Measurements from ENCODE around the gene GARNL3. TPM values are rescaled to one million over a fixed set of nuclear protein-coding genes. Genes with fewer than 3 reads are reported as not detected.

Gene GARNL3
- total and polyA plus RNA-seq, 11 donors: 7.1 to 60.4 (median 20.3) TPM

- no peak for ATAC-seq
- no peak for DNase-seq
- TF ChIP-seq POLR2A (IDR thresholded peaks at IDR 0.05) (no peak), CTCF (IDR thresholded peaks at IDR 0.05) (no peak)
Observed at GRCh38 chr9:127233989-127234388, 30.6 kb upstream of the GARNL3 start.

GRCh38 chr9:127237801-127238200, 26.8 kb upstream of the GARNL3 start:
- H3K27ac ChIP-seq: peak overlapping the region in 1 of 12 donors; percentile 42
- no peak overlapping the region for H3K4me3 ChIP-seq
- H3K9me3 ChIP-seq: no peaks in the 10 kb centered on the region
- intact Hi-C loops (cut with DNase I): no loop called here
- WGBS, 4 donors: 58 to 92% (median 72%) methylated on average over 2 to 4 of the region's 4 CpGs
- peak in 3 of 4 donors; percentile 49 to 63 (median 50) for ATAC-seq
- no peaks in the 10 kb centered on the region for H3K27me3 ChIP-seq
- H3K36me3 ChIP-seq: peaks cover 0 to 6% (median 0%) of the 10 kb centered on the region in 9 donors
- TF ChIP-seq CTCF (IDR thresholded peaks at IDR 0.05): no peak
- no peak for TF ChIP-seq POLR2A (IDR thresholded peaks at IDR 0.05)
- H3K4me1 ChIP-seq: peaks cover 0 to 32% (median 5%) of the 10 kb centered on the region in 12 donors
- no peak for DNase-seq

More at GRCh38 chr9:127233989-127234388, 30.6 kb upstream of the GARNL3 start:
- Histone ChIP-seq H3K27me3 (no peaks in the 10 kb centered on the region), H3K9me3 (no peaks in the 10 kb centered on the region), H3K4me3 (no peak overlapping the region), H3K4me1 (peaks cover 0 to 30% (median 5%) of the 10 kb centered on the region in 12 donors), H3K27ac (peak overlapping the region in 6 of 12 donors; percentile 3 to 49 (median 16)), H3K36me3 (peaks cover 0 to 6% (median 0%) of the 10 kb centered on the region in 9 donors)
- 67 to 83% (median 74%) methylated on average over 1 of the region's 1 CpG for WGBS, 4 donors
- intact Hi-C loops (cut with DNase I): no loop called here

GRCh38 chr9:127241354-127241753, 23.2 kb upstream of the GARNL3 start:
- H3K4me1 ChIP-seq: peaks cover 0 to 29% (median 7%) of the 10 kb centered on the region in 12 donors
- no peaks in the 10 kb centered on the region for H3K27me3 ChIP-seq
- H3K27ac ChIP-seq: no peak overlapping the region
- ATAC-seq: no peak
- no peak for TF ChIP-seq POLR2A (IDR thresholded peaks at IDR 0.05)
- no peak for TF ChIP-seq CTCF (IDR thresholded peaks at IDR 0.05)
- intact Hi-C loops (cut with DNase I): no loop called here
- peaks cover 0 to 6% (median 0%) of the 10 kb centered on the region in 9 donors for H3K36me3 ChIP-seq
- H3K9me3 ChIP-seq: no peaks in the 10 kb centered on the region
- H3K4me3 ChIP-seq: no peak overlapping the region
- WGBS, 4 donors: 78 to 86% (median 83%) methylated on average over 2 of the region's 2 CpGs
- no peak for DNase-seq

- peak; percentile 100 for ATAC-seq
- 7 to 20% (median 9%) methylated on average over 27 to 53 of the region's 53 CpGs for WGBS, 4 donors
- intact Hi-C loops (cut with DNase I): loop anchor here in 1 of 10 donors (5.0 kb wide), 1 partner anchor 72 kb away; no protein-coding TSS in a partner anchor
Observed at GRCh38 chr9:127244609-127245601, 19.7 kb upstream of the GARNL3 start.

More at GRCh38 chr9:127244609-127245601, 19.7 kb upstream of the GARNL3 start:
- peak; percentile 98 to 99 (median 98) for DNase-seq
- Histone ChIP-seq H3K27ac (peak overlapping the region in 10 of 12 donors; percentile 52 to 88 (median 80)), H3K27me3 (no peaks in the 10 kb centered on the region), H3K36me3 (no peaks in the 10 kb centered on the region), H3K4me1 (peaks cover 0 to 15% (median 7%) of the 10 kb centered on the region in 12 donors), H3K9me3 (no peaks in the 10 kb centered on the region), H3K4me3 (peak overlapping the region; percentile 42 to 72 (median 63))
- TF ChIP-seq POLR2A (IDR thresholded peaks at IDR 0.05) (peak in 1 of 2 donors; percentile 79), CTCF (IDR thresholded peaks at IDR 0.05) (peak in 1 of 12 donors; percentile 5)

Data from heart left ventricle (tissue), 16 donors.